HCT116 (cell line): ENCODE results near the gene ACTL6B. TPM values are rescaled to one million over a fixed set of nuclear protein-coding genes. Genes with fewer than 3 reads are reported as not detected.

Experiments used
- CEBPB ChIP-seq: IDR thresholded peaks from 2 replicates; pipeline ENCODE4 v1.6.1; 2012; ENCODE audit warnings: low read depth
- EZH2 ChIP-seq: fragments of 200-600 bp; sonication (generic); IDR thresholded peaks from 2 replicates; pipeline ENCODE4 v1.6.1; 2017; ENCODE audit warnings: antibody characterized with exemption, mixed run types
- EZH2phosphoT487 ChIP-seq: fragments of 200-600 bp; IDR thresholded peaks from 2 replicates; pipeline ENCODE4 v1.6.1; 2018; ENCODE audit warnings: antibody characterized with exemption, borderline replicate concordance
- FOSL1 ChIP-seq: IDR thresholded peaks from 2 replicates; pipeline ENCODE4 v1.6.1; 2012; ENCODE audit warnings: low read depth
- POLR2AphosphoS5 ChIP-seq: IDR thresholded peaks from 2 replicates; pipeline ENCODE4 v1.6.1; 2011; ENCODE audit warnings: mild to moderate bottlenecking, low read depth, low read length, moderate library complexity
- RAD21 ChIP-seq: IDR thresholded peaks from 2 replicates; pipeline ENCODE4 v1.6.1; 2012; ENCODE audit warnings: low read depth, mild to moderate bottlenecking
- SIN3A ChIP-seq: IDR thresholded peaks from 2 replicates; pipeline ENCODE4 v1.6.1; 2012; ENCODE audit warnings: low read depth
- YY1 ChIP-seq: IDR thresholded peaks from 2 replicates; pipeline ENCODE4 v1.6.1; 2011; ENCODE audit warnings: low read length, low read depth, moderate library complexity, mild to moderate bottlenecking; ENCODE audit not compliant: insufficient replicate concordance; ENCODE audit errors: extremely low read depth
- total RNA-seq: library from RNA; stranded (reverse); gene quantifications from one replicate; pipeline ENCODE4 v1.2.1, GENCODE V29; 2021; ENCODE audit not compliant: unreplicated experiment
- TF ChIP-seq, protein P1 (sequence below): IDR thresholded peaks from 2 replicates; pipeline ENCODE4 v1.6.1; 2012; ENCODE audit warnings: low read depth
- TF ChIP-seq, protein P2 (sequence below), 3 experiments: fragments of 200-600 bp in 1 of 3; sonication (generic) in 1 of 3; IDR thresholded peaks in 2 of 3; conservative IDR thresholded peaks in 1 of 3; 2 replicates each; pipeline ENCODE4 v1.5.1; 2012 to 2017; ENCODE audit warnings: low read depth in 2 of 3, low read length in 2 of 3, antibody characterized with exemption in 1 of 3, borderline replicate concordance in 1 of 3, control low read depth in 1 of 3, mild to moderate bottlenecking in 1 of 3, mixed read lengths in 1 of 3, mixed run types in 1 of 3, moderate library complexity in 1 of 3; ENCODE audit not compliant: insufficient read depth in 1 of 3

ACTL6B gene
- total RNA-seq, 1 experiment from 2014 or later: not detected

DNA sequence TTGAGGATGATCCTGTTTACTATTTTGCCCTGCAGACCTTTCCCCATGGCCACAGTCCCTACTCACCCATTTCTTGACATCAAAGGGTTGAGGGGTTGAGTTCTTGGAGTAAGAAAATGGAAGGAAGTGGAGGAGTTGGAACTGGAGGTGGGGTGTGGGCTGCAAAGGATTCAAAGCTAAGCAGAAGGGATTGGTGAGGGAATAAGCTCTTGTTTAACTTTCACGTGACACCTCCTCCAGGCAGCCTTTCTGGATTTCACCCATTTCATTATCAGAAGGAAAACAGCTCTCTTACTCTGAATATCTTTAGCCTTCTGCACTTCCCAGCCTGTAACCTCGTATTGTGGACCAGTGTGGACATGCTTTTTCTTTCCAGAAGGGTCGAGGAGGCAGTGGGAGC lies 30.2 kb downstream of the ACTL6B start (continued):
- TF ChIP-seq, protein P1, sequence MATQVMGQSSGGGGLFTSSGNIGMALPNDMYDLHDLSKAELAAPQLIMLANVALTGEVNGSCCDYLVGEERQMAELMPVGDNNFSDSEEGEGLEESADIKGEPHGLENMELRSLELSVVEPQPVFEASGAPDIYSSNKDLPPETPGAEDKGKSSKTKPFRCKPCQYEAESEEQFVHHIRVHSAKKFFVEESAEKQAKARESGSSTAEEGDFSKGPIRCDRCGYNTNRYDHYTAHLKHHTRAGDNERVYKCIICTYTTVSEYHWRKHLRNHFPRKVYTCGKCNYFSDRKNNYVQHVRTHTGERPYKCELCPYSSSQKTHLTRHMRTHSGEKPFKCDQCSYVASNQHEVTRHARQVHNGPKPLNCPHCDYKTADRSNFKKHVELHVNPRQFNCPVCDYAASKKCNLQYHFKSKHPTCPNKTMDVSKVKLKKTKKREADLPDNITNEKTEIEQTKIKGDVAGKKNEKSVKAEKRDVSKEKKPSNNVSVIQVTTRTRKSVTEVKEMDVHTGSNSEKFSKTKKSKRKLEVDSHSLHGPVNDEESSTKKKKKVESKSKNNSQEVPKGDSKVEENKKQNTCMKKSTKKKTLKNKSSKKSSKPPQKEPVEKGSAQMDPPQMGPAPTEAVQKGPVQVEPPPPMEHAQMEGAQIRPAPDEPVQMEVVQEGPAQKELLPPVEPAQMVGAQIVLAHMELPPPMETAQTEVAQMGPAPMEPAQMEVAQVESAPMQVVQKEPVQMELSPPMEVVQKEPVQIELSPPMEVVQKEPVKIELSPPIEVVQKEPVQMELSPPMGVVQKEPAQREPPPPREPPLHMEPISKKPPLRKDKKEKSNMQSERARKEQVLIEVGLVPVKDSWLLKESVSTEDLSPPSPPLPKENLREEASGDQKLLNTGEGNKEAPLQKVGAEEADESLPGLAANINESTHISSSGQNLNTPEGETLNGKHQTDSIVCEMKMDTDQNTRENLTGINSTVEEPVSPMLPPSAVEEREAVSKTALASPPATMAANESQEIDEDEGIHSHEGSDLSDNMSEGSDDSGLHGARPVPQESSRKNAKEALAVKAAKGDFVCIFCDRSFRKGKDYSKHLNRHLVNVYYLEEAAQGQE: no peak
- no peak for TF ChIP-seq EZH2
- TF ChIP-seq RAD21: no peak
- TF ChIP-seq SIN3A: no peak
- no peak for TF ChIP-seq YY1
- TF ChIP-seq CEBPB: no peak
- TF ChIP-seq FOSL1: no peak
- no peak for TF ChIP-seq POLR2AphosphoS5
- no peak for TF ChIP-seq EZH2phosphoT487
- TF ChIP-seq, protein P2, sequence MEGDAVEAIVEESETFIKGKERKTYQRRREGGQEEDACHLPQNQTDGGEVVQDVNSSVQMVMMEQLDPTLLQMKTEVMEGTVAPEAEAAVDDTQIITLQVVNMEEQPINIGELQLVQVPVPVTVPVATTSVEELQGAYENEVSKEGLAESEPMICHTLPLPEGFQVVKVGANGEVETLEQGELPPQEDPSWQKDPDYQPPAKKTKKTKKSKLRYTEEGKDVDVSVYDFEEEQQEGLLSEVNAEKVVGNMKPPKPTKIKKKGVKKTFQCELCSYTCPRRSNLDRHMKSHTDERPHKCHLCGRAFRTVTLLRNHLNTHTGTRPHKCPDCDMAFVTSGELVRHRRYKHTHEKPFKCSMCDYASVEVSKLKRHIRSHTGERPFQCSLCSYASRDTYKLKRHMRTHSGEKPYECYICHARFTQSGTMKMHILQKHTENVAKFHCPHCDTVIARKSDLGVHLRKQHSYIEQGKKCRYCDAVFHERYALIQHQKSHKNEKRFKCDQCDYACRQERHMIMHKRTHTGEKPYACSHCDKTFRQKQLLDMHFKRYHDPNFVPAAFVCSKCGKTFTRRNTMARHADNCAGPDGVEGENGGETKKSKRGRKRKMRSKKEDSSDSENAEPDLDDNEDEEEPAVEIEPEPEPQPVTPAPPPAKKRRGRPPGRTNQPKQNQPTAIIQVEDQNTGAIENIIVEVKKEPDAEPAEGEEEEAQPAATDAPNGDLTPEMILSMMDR (IDR thresholded peaks at IDR 0.05 in 2 of 3, conservative IDR thresholded peaks at IDR 0.05 in 1 of 3; ENCODE audit: borderline replicate concordance in 1 of 3, insufficient read depth in 1 of 3, low read depth in 2 of 3, low read length in 2 of 3): no peak
